ENCODE data around the gene PPP4R3B.

PPP4R3B gene

DNA sequence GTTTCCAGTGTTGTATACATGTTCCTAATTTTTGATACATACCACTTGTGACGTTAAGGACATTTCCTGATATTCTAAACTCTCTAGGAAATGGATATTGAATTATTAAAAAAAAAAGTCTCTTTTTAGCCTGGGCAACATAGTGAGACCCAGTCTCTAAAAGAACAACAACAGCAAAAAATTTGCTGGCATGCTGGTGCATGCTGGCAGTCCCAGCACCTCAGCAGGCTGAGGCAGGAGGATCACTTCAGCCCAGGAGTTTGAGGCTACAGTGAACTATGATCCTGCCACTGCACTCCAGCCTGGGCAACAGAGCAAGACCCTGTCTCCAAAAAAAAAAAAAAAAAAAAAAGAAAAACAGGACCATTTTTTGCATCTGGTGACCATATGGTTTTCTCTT lies 10.5 kb upstream of the PPP4R3B start:
- TF ChIP-seq ZNF768 (tag by site-specific recombination; IDR thresholded peaks at IDR 0.05) = no peak
- TF ChIP-seq ZFHX2 (tag by site-specific recombination; conservative IDR thresholded peaks at IDR 0.05) = no peak
- peak; percentile 89 for TF ChIP-seq ZNF121 (tag by site-specific recombination; IDR thresholded peaks at IDR 0.05)
- no peak for TF ChIP-seq SETDB1 (IDR thresholded peaks at IDR 0.05; ENCODE audit: insufficient read length, low read length)
- H3K4me1 ChIP-seq (ENCODE audit: control insufficient read depth, insufficient read depth, low read length) = no peaks in the 10 kb centered on the region
- H3K9me3 ChIP-seq (ENCODE audit: control insufficient read depth, insufficient read depth, low read depth, low read length) = no peaks in the 10 kb centered on the region
- ChIA-PET CTCF (no interaction called here), POLR2A (no interaction called here)
- no peak overlapping the region for H3K27ac ChIP-seq (ENCODE audit: extremely low read depth, low read depth, low read length)
- H3K4me3 ChIP-seq (ENCODE audit: low read depth, low read length) = no peak overlapping the region
- peaks cover 7 to 10% of the 10 kb centered on the region in 2 experiments; a peak in 2 of 3 replicates for H3K36me3 ChIP-seq (ENCODE audit: control insufficient read depth in 2 of 2, insufficient read depth in 1 of 2, low read length in 2 of 2)

DNA sequence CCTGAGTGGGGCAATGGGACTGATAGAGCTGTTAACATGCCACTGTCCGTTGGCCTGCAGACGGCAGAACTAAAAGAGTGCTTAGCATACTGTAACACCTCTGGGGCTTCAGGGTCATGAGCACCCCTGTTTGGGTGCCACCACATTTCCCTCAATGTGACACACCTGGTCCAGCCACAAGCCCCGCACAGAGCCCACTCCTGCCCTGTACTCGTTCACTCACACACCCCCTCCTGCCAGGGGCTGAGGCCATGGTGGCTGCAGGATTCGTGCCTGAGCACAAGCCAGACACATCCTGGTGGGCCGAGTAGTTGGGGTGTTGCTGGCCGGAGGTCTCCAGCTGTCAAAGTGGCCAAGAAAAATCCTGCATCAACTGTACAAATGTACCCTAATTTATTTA lies 4.4 kb upstream of the PPP4R3B start:
- no peak overlapping the region for H3K4me3 ChIP-seq (ENCODE audit: low read depth, low read length)
- no peaks in the 10 kb centered on the region for H3K9me3 ChIP-seq (ENCODE audit: control insufficient read depth, insufficient read depth, low read depth, low read length)
- ChIA-PET CTCF (interaction anchor here (0.7 kb wide), 1 partner anchor 1646 kb away, joined by 3 read pairs; no protein-coding TSS in a partner anchor), POLR2A (no interaction called here)
- no peaks in the 10 kb centered on the region for H3K4me1 ChIP-seq (ENCODE audit: control insufficient read depth, insufficient read depth, low read length)
- TF ChIP-seq ZNF560 (tag by site-specific recombination; IDR thresholded peaks at IDR 0.05; ENCODE audit: borderline replicate concordance) (no peak), ZNF16 (tag by site-specific recombination; IDR thresholded peaks at IDR 0.05; ENCODE audit: low read depth) (no peak), ZNF350 (tag by site-specific recombination; IDR thresholded peaks at IDR 0.05) (no peak), SCRT1 (tag by site-specific recombination; IDR thresholded peaks at IDR 0.05; ENCODE audit: borderline replicate concordance) (no peak), ZNF776 (tag by site-specific recombination; IDR thresholded peaks at IDR 0.05; ENCODE audit: borderline replicate concordance) (no peak), KLF7 (tag by site-specific recombination; IDR thresholded peaks at IDR 0.05; ENCODE audit: borderline replicate concordance) (no peak), ZNF324 (tag by site-specific recombination; IDR thresholded peaks at IDR 0.05) (no peak)
- TF ChIP-seq, protein P1, sequence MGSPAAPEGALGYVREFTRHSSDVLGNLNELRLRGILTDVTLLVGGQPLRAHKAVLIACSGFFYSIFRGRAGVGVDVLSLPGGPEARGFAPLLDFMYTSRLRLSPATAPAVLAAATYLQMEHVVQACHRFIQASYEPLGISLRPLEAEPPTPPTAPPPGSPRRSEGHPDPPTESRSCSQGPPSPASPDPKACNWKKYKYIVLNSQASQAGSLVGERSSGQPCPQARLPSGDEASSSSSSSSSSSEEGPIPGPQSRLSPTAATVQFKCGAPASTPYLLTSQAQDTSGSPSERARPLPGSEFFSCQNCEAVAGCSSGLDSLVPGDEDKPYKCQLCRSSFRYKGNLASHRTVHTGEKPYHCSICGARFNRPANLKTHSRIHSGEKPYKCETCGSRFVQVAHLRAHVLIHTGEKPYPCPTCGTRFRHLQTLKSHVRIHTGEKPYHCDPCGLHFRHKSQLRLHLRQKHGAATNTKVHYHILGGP (tag by site-specific recombination; IDR thresholded peaks at IDR 0.05) = no peak
- TF ChIP-seq, protein P2, sequence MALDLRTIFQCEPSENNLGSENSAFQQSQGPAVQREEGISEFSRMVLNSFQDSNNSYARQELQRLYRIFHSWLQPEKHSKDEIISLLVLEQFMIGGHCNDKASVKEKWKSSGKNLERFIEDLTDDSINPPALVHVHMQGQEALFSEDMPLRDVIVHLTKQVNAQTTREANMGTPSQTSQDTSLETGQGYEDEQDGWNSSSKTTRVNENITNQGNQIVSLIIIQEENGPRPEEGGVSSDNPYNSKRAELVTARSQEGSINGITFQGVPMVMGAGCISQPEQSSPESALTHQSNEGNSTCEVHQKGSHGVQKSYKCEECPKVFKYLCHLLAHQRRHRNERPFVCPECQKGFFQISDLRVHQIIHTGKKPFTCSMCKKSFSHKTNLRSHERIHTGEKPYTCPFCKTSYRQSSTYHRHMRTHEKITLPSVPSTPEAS (tag by site-specific recombination; IDR thresholded peaks at IDR 0.05) = no peak
- H3K27ac ChIP-seq (ENCODE audit: extremely low read depth, low read depth, low read length) = no peak overlapping the region
- peaks cover under 1 to 5% of the 10 kb centered on the region in 2 experiments; a peak in 2 of 3 replicates for H3K36me3 ChIP-seq (ENCODE audit: control insufficient read depth in 2 of 2, insufficient read depth in 1 of 2, low read length in 2 of 2)

DNA sequence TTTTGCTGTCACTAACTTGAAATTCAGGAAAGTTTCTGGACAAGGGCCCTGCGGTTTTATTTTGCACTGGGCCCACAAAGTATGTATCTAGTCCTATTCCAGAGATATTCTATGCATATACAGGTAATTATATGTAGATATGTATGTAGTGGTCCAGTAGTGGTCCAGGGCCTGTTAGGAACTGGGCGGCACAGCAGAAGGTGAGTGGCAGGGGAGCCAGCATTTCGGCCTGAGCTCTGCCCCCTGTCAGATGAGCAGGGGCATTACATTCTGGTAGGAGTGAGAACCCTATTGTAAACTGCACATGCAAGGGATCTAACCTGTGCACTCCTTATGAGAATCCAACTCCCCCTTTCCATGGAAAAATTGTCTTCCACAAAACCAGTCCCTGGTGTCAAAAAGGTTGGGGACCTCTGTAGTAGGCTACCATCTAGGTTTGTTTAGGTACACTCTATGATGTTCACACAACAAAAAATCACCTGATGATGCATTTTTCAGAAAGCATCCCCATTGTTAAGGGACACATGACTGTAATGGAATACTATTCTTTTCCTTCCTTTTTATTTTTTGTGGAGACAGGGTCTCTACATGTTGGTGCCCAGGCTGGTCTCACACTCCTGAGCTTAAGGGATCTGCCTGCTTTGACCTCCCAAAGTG lies 2.8 kb upstream of the PPP4R3B start:
- ChIA-PET CTCF (interaction anchor here (0.5 to 1.1 kb wide), 3 partner anchors 9 to 376 kb away, joined by 3 to 4 read pairs (median 3); no protein-coding TSS in a partner anchor), POLR2A (no interaction called here)
- TF ChIP-seq ZNF544 (tag by site-specific recombination; IDR thresholded peaks at IDR 0.05) (no peak), ZNF335 (tag by site-specific recombination; conservative IDR thresholded peaks at IDR 0.05) (0 out of 2 replicates have a peak, but pooled peaks have one; percentile 9), ZIC2 (tag by site-specific recombination; IDR thresholded peaks at IDR 0.05) (no peak), ZBTB48 (tag by site-specific recombination; IDR thresholded peaks at IDR 0.05) (peak; percentile 48; the same call in 1 of the 2 replicates), MZF1 (tag by site-specific recombination; IDR thresholded peaks at IDR 0.05; ENCODE audit: borderline replicate concordance) (0 out of 2 replicates have a peak, but pooled peaks have one; percentile 38), ZNF549 (tag by site-specific recombination; IDR thresholded peaks at IDR 0.05) (peak; percentile 99)
- TF ChIP-seq, protein P3, sequence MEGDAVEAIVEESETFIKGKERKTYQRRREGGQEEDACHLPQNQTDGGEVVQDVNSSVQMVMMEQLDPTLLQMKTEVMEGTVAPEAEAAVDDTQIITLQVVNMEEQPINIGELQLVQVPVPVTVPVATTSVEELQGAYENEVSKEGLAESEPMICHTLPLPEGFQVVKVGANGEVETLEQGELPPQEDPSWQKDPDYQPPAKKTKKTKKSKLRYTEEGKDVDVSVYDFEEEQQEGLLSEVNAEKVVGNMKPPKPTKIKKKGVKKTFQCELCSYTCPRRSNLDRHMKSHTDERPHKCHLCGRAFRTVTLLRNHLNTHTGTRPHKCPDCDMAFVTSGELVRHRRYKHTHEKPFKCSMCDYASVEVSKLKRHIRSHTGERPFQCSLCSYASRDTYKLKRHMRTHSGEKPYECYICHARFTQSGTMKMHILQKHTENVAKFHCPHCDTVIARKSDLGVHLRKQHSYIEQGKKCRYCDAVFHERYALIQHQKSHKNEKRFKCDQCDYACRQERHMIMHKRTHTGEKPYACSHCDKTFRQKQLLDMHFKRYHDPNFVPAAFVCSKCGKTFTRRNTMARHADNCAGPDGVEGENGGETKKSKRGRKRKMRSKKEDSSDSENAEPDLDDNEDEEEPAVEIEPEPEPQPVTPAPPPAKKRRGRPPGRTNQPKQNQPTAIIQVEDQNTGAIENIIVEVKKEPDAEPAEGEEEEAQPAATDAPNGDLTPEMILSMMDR (tag by site-specific recombination; IDR thresholded peaks at IDR 0.05) = peak; percentile 19; the same call in 1 of the 2 replicates
- no peaks in the 10 kb centered on the region for H3K4me1 ChIP-seq (ENCODE audit: control insufficient read depth, insufficient read depth, low read length)
- H3K9me3 ChIP-seq (ENCODE audit: control insufficient read depth, insufficient read depth, low read depth, low read length) = no peaks in the 10 kb centered on the region
- no peak overlapping the region for H3K27ac ChIP-seq (ENCODE audit: extremely low read depth, low read depth, low read length)
- peaks cover 0 to 5% of the 10 kb centered on the region in 2 experiments; a peak in 2 of 3 replicates for H3K36me3 ChIP-seq (ENCODE audit: control insufficient read depth in 2 of 2, insufficient read depth in 1 of 2, low read length in 2 of 2)
- H3K4me3 ChIP-seq (ENCODE audit: low read depth, low read length) = no peak overlapping the region
